DOHH2 (cell line): Measurements from ENCODE around the gene RBMS3.

ENCODE experiments used
- H3F3A ChIP-seq: fragments of 200-600 bp; sonication (generic), shearing (Covaris generic); 2 replicates; pipeline ENCODE4 v1.6.0; 2016; ENCODE audit warnings: antibody characterized with exemption, mild to moderate bottlenecking; ENCODE audit not compliant: control insufficient read depth, insufficient read depth
- H3K27ac ChIP-seq: fragments of 200-600 bp; sonication (generic); 2 replicates; pipeline ENCODE4 v1.5.1; 2014; ENCODE audit warnings: low read depth, mild to moderate bottlenecking, low read length, moderate library complexity
- H3K27me3 ChIP-seq: fragments of 200-600 bp; sonication (generic); 2 replicates; pipeline ENCODE4 v1.6.1; 2014; ENCODE audit warnings: mild to moderate bottlenecking, low read length, mixed read lengths; ENCODE audit not compliant: control insufficient read depth
- H3K36me3 ChIP-seq: fragments of 200-600 bp; sonication (generic); 2 replicates; pipeline ENCODE4 v1.6.1; 2014; ENCODE audit warnings: mild to moderate bottlenecking, low read length, moderate library complexity, mixed read lengths; ENCODE audit not compliant: control insufficient read depth
- H3K4me1 ChIP-seq: fragments of 200-600 bp; sonication (generic); 2 replicates; pipeline ENCODE4 v1.6.1; 2014; ENCODE audit warnings: mild to moderate bottlenecking, low read length, mixed read lengths; ENCODE audit not compliant: control insufficient read depth
- H3K4me2 ChIP-seq: fragments of 200-600 bp; sonication (generic); 2 replicates; pipeline ENCODE4 v1.6.0; 2014; ENCODE audit warnings: mild to moderate bottlenecking, low read length, moderate library complexity
- H3K4me3 ChIP-seq: fragments of 200-600 bp; sonication (generic); 2 replicates; pipeline ENCODE4 v1.5.1; 2014; ENCODE audit warnings: mild to moderate bottlenecking, low read length, mixed read lengths
- H3K79me2 ChIP-seq: fragments of 200-600 bp; sonication (generic); 2 replicates; pipeline ENCODE4 v1.6.1; 2014; ENCODE audit warnings: mild to moderate bottlenecking, low read length, mixed read lengths; ENCODE audit not compliant: control insufficient read depth
- H3K9me2 ChIP-seq: fragments of 200-600 bp; sonication (generic); replicated peaks from 2 replicates; pipeline ENCODE4 v1.6.1; 2014; ENCODE audit warnings: mild to moderate bottlenecking, low read length, mixed read lengths; ENCODE audit not compliant: control insufficient read depth
- H3K9me3 ChIP-seq: fragments of 200-600 bp; sonication (generic); 2 replicates; pipeline ENCODE4 v1.6.1; 2014; ENCODE audit warnings: antibody characterized with exemption, low read length, mixed read lengths; ENCODE audit not compliant: control insufficient read depth, insufficient read depth
- H4K20me1 ChIP-seq: fragments of 200-600 bp; sonication (generic); 2 replicates; pipeline ENCODE4 v1.6.0; 2014; ENCODE audit warnings: low read depth, mild to moderate bottlenecking, antibody characterized with exemption, low read length, moderate library complexity; ENCODE audit not compliant: control insufficient read depth, insufficient read depth
- CTCF ChIP-seq: fragments of 200-600 bp; sonication (generic); IDR thresholded peaks from one replicate; pipeline ENCODE4 v1.5.1; 2014; ENCODE audit warnings: antibody characterized with exemption, mild to moderate bottlenecking, low read depth, low read length; ENCODE audit not compliant: poor library complexity, severe bottlenecking
- EZH2phosphoT487 ChIP-seq: fragments of 200-600 bp; sonication (generic); IDR thresholded peaks from 2 replicates; pipeline ENCODE4 v1.6.1; 2017; ENCODE audit warnings: borderline replicate concordance, mild to moderate bottlenecking, antibody characterized with exemption, low read length, moderate library complexity, mixed read lengths

RBMS3 gene

GRCh38 chr3:29711255-29711771 is 430.4 kb downstream of the RBMS3 start:
- Histone ChIP-seq H3K36me3 (no peaks in the 10 kb centered on the region), H3K27ac (no peak overlapping the region), H3K4me3 (no peak overlapping the region), H3K79me2 (no peaks in the 10 kb centered on the region), H4K20me1 (no peaks in the 10 kb centered on the region), H3K9me2 (no peaks in the 10 kb centered on the region), H3K27me3 (no peaks in the 10 kb centered on the region), H3K9me3 (no peaks in the 10 kb centered on the region), H3F3A (no peaks in the 10 kb centered on the region), H3K4me2 (no peak overlapping the region), H3K4me1 (no peaks in the 10 kb centered on the region)
- TF ChIP-seq CTCF, result no peak
- TF ChIP-seq EZH2phosphoT487, result no peak

DNA sequence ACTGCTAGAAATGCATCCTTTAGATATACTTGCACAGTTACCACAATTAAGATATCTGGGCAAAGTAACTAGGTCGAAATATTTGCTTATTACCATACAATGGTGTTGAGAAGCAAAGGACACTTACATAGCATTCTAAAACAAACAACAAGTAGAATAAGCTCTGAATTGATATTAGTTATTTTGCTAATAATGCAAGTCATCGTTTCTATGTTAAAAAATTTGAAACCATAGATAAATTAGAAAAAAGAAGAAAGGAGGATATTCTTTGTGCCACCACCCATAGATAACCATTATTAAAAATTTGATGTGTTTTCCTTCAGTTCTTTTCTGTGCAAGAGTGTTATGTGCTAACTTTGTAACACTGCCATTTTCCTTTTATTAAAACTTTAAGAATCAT is 435.3 kb downstream of the RBMS3 start:
- Histone ChIP-seq H3K36me3 (no peaks in the 10 kb centered on the region), H3K4me1 (no peaks in the 10 kb centered on the region), H4K20me1 (no peaks in the 10 kb centered on the region), H3K9me3 (no peaks in the 10 kb centered on the region), H3K4me3 (no peak overlapping the region), H3F3A (no peaks in the 10 kb centered on the region), H3K27ac (no peak overlapping the region), H3K79me2 (no peaks in the 10 kb centered on the region), H3K27me3 (no peaks in the 10 kb centered on the region), H3K9me2 (no peaks in the 10 kb centered on the region), H3K4me2 (no peak overlapping the region)
- TF ChIP-seq CTCF (no peak), EZH2phosphoT487 (no peak)

DNA sequence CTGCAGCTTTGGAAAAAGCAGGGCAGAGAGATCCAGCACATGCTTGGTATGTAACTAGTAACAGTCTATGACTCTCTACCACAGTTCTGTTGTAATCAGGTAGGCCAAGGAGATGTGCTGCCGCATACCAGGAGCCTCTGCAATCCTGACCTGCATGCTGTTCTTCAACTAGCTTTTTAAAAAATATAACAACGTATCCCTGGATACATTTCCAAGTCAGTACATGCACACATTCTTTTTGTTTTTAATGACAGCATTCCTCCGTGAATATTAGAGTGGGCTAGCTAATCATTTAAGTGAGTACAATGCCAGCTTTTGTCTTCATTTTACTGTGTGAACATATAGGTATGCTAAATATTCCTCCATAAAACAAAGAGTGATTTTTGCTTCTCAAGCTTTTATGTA is 437.8 kb downstream of the RBMS3 start:
- Histone ChIP-seq H3K36me3 (no peaks in the 10 kb centered on the region), H3K4me2 (no peak overlapping the region), H3K4me1 (no peaks in the 10 kb centered on the region), H3K79me2 (no peaks in the 10 kb centered on the region), H3K9me3 (no peaks in the 10 kb centered on the region), H3K4me3 (no peak overlapping the region), H3K27me3 (no peaks in the 10 kb centered on the region), H3K27ac (no peak overlapping the region), H4K20me1 (no peaks in the 10 kb centered on the region), H3F3A (no peaks in the 10 kb centered on the region), H3K9me2 (no peaks in the 10 kb centered on the region)
- TF ChIP-seq CTCF (no peak), EZH2phosphoT487 (no peak)

- no peaks in the 10 kb centered on the region for H4K20me1 ChIP-seq
- H3K4me2 ChIP-seq, result no peak overlapping the region
- no peaks in the 10 kb centered on the region for H3K79me2 ChIP-seq
- no peaks in the 10 kb centered on the region for H3K4me1 ChIP-seq
- H3K36me3 ChIP-seq, result no peaks in the 10 kb centered on the region
- H3K4me3 ChIP-seq, result no peak overlapping the region
- H3K27ac ChIP-seq, result no peak overlapping the region
- H3K9me2 ChIP-seq, result no peaks in the 10 kb centered on the region
- H3K27me3 ChIP-seq, result no peaks in the 10 kb centered on the region
- H3K9me3 ChIP-seq, result no peaks in the 10 kb centered on the region
- TF ChIP-seq EZH2phosphoT487, result no peak
- TF ChIP-seq CTCF, result no peak
- H3F3A ChIP-seq, result no peaks in the 10 kb centered on the region
Measured at GRCh38 chr3:29720665-29721064, 439.8 kb downstream of the RBMS3 start.
